Naive thymus-derived CD8-positive, alpha-beta T cell (primary cell): ENCODE measurements around the gene ZNF845. TPM values are rescaled to one million over a fixed set of nuclear protein-coding genes. Genes with fewer than 3 reads are reported as not detected.
A peak's percentile ranks its signal among the peaks of the same experiment; 100 is the strongest.
"Not testable (repeated sequence)": the region's sequence is repeated elsewhere in the genome, so short reads cannot be mapped to it uniquely, and the experiment has no call there.

ENCODE experiments used
- ATAC-seq, 2 donors: fragments of 150-1000 bp; cut with Tn5 transposase in 1 of 2; sonication (Bioruptor Pico), chemical (Tn5 transposase) in 1 of 2; 1 replicate in 1 of 2; 2 replicates in 1 of 2; pipeline ENCODE4 v1.10.0; 2021; ENCODE audit warnings: mild to moderate bottlenecking in 2 of 2, moderate library complexity in 2 of 2
- POLR2A ChIA-PET: fragments of 350-600 bp; sonication (Branson Sonifier 250); formaldehyde crosslinking; loops from one replicate; lab custom pipeline; 2021; ENCODE audit warnings: antibody characterized with exemption; lab: Charles Lee
- DNase-seq, 10 donors: peaks; one replicate each; pipeline versions ENCODE4 v3.0.0 to v3.0.0-alpha.2; 2020 to 2022
- H3K27ac Mint-ChIP-seq, 10 donors: one replicate each; pipeline ENCODE4 v1.8.0; 2020 to 2022; ENCODE audit warnings: mild to moderate bottlenecking in 10 of 10, mixed read lengths in 10 of 10, moderate library complexity in 4 of 10, inconsistent platforms in 1 of 10
- H3K27me3 Mint-ChIP-seq, 5 donors: one replicate each; pipeline ENCODE4 v1.8.0; 2021 to 2022; ENCODE audit warnings: mixed read lengths in 5 of 5
- H3K36me3 Mint-ChIP-seq, 3 donors: one replicate each; pipeline ENCODE4 v1.8.0; 2020 to 2022; ENCODE audit warnings: mixed read lengths in 3 of 3, mild to moderate bottlenecking in 2 of 3, inconsistent platforms in 1 of 3
- H3K4me1 Mint-ChIP-seq, 4 donors: one replicate each; pipeline ENCODE4 v1.8.0; 2021 to 2022; ENCODE audit warnings: mixed read lengths in 4 of 4
- H3K4me3 Mint-ChIP-seq, 10 donors: one replicate each; pipeline ENCODE4 v1.8.0; 2020 to 2022; ENCODE audit warnings: mild to moderate bottlenecking in 10 of 10, mixed read lengths in 10 of 10, moderate library complexity in 6 of 10, inconsistent platforms in 1 of 10
- H3K9me3 Mint-ChIP-seq, 9 donors: one replicate each; pipeline ENCODE4 v1.8.0; 2020 to 2022; ENCODE audit warnings: mixed read lengths in 9 of 9, mild to moderate bottlenecking in 3 of 9, inconsistent platforms in 1 of 9, moderate library complexity in 1 of 9
- polyA plus RNA-seq, 3 donors: library from polyadenylated mRNA; unstranded; fragments of 300-500 nt; fragmentation: Illumina TruSeq; gene quantifications; one replicate each; pipeline ENCODE4 v1.2.3, GENCODE V29; 2021
- total RNA-seq, 8 experiments: library from RNA in 2 of 8; stranded (reverse) in 2 of 8; gene quantifications; one replicate each; pipeline ENCODE4 v1.2.3 and lab custom pipeline; 2021 to 2026

The ZNF845 gene
- total and polyA plus RNA-seq, 5 experiments from 2014 or later, result 3.2 to 13.1 (median 11.7) TPM

DNA sequence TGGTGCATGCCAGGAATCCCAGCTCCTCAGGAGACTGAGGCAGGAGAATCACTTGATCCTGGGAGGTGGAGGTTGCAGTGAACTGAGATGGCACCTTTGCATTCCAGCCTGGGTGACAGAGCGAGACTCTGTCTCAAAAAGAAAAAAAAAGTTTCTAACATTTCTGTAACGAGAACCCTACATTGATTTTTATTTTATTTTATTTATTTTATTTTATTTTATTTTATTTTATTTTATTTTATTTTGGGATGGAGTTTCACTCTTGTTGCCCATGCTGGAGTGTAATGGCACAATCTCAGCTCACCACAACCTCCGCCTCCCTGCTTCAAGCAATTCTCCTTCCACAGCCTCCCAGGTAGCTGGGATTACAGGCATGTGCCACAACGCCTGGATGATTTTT lies 10.9 kb downstream of the ZNF845 start:
- DNase-seq, H3K4me3 Mint-ChIP-seq, H3K4me1 Mint-ChIP-seq, ATAC-seq, H3K27me3 Mint-ChIP-seq, H3K27ac Mint-ChIP-seq: not testable (repeated sequence)
- Mint-ChIP-seq H3K36me3 (peaks cover 63 to 97% (median 96%) of the 10 kb centered on the region in 3 donors), H3K9me3 (peaks cover 6 to 95% (median 39%) of the 10 kb centered on the region in 9 donors)
- POLR2A ChIA-PET, result interaction anchor here (0.6 kb wide), 1 partner anchor 13 kb away, joined by 3 read pairs; no protein-coding TSS in a partner anchor

DNA sequence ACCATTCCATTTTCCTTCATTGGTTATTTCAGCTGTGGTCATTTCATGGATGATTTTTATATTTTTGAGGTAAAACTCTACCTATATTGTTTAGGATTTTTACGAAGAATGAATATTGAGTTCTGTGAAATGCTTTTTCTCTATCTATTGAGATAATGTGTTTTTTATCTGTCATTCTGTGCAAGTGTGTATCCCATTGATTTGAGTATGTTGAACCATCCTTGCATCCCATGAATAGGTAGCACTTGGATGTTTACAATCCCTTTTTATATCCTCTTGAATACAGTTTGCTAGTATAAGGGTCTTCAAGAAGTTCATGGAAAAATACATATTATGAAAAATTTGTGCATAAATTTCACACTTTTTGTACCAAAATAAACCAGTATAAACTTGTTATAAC lies 22.2 kb downstream of the ZNF845 start:
- Mint-ChIP-seq H3K9me3 (peaks cover 0 to 92% (median 49%) of the 10 kb centered on the region in 9 donors), H3K4me3 (no peak overlapping the region), H3K36me3 (peaks cover 12 to 57% (median 30%) of the 10 kb centered on the region in 3 donors), H3K4me1 (no peaks in the 10 kb centered on the region), H3K27me3 (no peaks in the 10 kb centered on the region), H3K27ac (no peak overlapping the region)
- ATAC-seq (no peak), DNase-seq (no peak)
- POLR2A ChIA-PET, result no interaction called here

DNA sequence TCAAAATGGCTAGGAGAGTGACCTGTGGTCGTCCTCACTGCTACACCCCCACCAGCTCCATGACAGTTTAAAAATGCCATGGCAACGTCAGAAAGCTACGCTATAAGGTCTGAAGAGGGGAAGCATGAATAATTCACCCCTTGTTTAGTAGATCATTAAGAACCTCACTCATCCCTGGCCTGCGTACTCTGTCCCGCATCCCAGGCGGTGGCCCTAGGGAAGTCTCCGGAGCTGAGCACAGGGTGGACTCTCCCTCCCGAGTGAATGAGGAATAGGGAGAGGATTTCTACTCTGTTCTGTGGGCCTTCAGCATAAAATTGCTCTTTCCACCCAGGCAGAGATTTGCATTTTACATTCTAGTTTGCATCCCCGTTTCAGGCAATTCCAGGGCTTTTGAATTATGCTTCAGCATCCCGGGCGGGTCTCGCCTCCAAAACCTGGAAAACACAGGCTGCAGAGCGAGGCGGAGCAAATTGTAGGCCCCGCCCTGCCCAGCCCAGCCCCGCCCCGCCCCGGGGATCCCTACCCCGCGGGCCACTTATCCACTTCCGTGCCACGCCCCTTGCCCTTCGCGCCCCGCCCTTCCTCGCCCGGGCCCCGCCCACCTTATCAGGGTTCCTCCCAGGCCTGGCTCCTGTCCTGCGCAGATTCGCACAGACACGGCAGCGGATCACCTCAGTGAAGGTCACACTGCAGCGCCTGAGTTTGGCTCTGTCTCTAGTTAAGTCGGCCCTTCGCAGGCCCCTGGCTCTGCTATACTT lies 24.5 kb downstream of the ZNF845 start:
- Mint-ChIP-seq H3K36me3 (peaks cover 0 to 39% (median 18%) of the 10 kb centered on the region in 3 donors), H3K27me3 (no peaks in the 10 kb centered on the region), H3K4me3 (no peak overlapping the region), H3K27ac (no peak overlapping the region), H3K9me3 (peaks cover 0 to 90% (median 34%) of the 10 kb centered on the region in 9 donors), H3K4me1 (no peaks in the 10 kb centered on the region)
- ATAC-seq (no peak), DNase-seq (no peak)
- POLR2A ChIA-PET, result interaction anchor here (0.6 to 0.7 kb wide), 2 partner anchors 13 to 160 kb away, joined by 3 to 4 read pairs; no protein-coding TSS in a partner anchor

DNA sequence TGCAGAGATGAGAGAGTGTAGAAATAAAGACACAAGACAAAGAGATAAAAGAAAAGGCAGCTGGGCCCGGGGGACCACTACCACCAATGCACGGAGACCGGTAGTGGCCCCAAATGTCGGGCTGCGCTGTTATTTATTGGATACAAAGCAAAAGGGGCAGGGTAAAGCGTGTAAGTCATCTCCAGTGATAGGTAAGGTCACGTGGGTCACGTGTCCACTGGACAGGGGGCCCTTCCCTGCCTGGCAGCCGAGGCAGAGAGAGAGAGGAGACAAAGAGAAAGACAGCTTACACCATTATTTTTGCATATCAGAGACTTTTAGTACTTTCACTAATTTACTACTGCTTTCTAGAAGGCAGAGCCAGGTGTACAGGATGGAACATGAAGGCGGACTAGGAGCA lies 26.5 kb downstream of the ZNF845 start:
- Mint-ChIP-seq H3K27ac (peak overlapping the region in 1 of 10 donors; percentile 29), H3K36me3 (peaks cover 0 to 24% (median 11%) of the 10 kb centered on the region in 3 donors), H3K9me3 (peaks cover 0 to 69% (median 23%) of the 10 kb centered on the region in 9 donors)
- DNase-seq, ATAC-seq, POLR2A ChIA-PET, H3K4me3 Mint-ChIP-seq, H3K27me3 Mint-ChIP-seq, H3K4me1 Mint-ChIP-seq: not testable (repeated sequence)

DNA sequence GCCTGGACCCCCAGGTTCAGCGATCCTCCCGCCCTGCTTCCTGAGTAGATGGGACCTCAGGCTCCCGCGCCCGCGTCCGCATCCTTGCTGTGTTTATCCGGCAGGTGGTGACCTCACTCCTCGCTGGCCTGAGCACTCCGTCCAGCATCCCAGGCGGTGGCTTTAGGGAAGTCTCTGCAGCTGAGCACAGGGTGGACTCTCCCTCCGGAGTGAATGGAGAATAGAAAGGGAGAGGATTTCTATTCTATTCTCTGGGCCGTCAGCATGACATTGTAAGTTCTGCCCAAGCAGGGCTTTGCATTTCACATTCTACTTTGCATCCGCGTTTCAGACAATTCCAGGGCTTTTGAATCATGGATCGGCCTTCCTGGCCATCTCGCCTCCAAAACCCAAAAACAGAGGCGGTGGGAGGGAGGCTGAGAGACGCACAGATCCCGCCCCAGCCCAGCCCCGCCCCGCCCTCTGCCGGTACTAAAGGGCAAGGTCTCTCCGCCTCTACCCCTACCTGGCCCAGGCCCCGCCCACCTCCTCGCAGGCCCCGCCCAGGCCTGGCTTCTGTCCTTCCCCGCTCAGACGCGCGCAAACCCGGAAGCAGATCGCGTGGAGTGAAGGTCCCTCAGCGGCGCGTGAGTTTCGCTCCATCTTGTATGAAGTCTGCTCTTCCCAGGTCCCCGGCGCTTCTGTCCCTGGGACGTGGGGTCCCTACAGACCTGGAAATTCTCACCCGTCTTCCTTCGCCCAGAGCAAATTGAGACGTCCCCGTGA lies 31.8 kb downstream of the ZNF845 start, which contains the start of gene ZNF525:
TSS of gene ZNF525 (plus strand) at position 572 of the 765 bp plus-strand sequence. CDS start 6,577 bp downstream, outside the sequence.
- Mint-ChIP-seq H3K9me3 (peaks cover 0 to 59% (median 7%) of the 10 kb centered on the region in 9 donors), H3K4me3 (peak within 1 kb of the TSS; percentile 95 to 98 (median 96)), H3K36me3 (peaks cover 12 to 20% (median 14%) of the 10 kb centered on the region in 3 donors), H3K27ac (peak within 1 kb of the TSS; percentile 90 to 99 (median 98)), H3K4me1 (peaks cover 13 to 32% (median 23%) of the 10 kb centered on the region in 4 donors), H3K27me3 (peaks cover 0 to 1% (median 0%) of the 10 kb centered on the region in 5 donors)
- POLR2A ChIA-PET, result no interaction called here
- DNase-seq (peak; percentile 91 to 98 (median 97)), ATAC-seq (peak; percentile 99)

DNA sequence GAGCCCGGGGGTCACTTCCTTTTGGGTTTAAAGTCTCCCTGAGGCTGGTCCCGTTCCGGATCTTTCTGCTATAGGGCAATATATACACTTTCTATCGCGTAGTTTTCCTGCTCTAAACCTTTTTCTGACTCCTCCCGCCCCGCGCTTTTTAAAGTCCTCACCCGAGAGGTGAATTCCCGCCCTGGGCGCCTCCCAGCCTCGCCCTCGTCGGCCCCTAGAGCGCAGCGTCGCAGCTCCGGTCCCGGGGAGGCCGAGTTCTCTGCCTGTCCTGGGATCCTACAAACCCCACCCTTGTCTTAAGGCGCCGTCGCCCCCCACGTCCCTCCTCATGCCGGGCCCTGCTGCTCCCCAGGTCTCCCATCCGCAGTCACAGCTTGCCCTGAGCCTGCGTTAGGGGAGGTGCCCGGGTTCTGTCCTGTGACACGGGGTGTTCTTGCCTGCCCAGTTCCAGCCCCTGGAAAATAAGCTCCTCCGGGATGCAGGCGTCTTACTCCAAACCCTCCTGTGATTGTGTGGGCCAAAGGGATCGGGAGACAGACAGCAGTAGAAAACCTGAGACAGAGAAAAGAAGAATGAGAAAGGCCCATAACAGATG lies 32.4 kb downstream of the ZNF845 start:
- Mint-ChIP-seq H3K4me3 (peak overlapping the region; percentile 95 to 98 (median 96)), H3K27ac (peak overlapping the region; percentile 90 to 99 (median 98)), H3K27me3 (peaks cover 0 to 1% (median 0%) of the 10 kb centered on the region in 5 donors), H3K9me3 (peaks cover 0 to 63% (median 9%) of the 10 kb centered on the region in 9 donors), H3K36me3 (peaks cover 17 to 27% (median 21%) of the 10 kb centered on the region in 3 donors), H3K4me1 (peaks cover 15 to 32% (median 26%) of the 10 kb centered on the region in 4 donors)
- DNase-seq (peak in 4 of 10 donors; percentile 19 to 70 (median 36)), ATAC-seq (peak; percentile 48 to 55)
- POLR2A ChIA-PET, result interaction anchor here (1.0 to 1.3 kb wide), 3 partner anchors 29 to 444 kb away, joined by 3 to 4 read pairs (median 3); partner anchors contain the start of gene ZNF765

DNA sequence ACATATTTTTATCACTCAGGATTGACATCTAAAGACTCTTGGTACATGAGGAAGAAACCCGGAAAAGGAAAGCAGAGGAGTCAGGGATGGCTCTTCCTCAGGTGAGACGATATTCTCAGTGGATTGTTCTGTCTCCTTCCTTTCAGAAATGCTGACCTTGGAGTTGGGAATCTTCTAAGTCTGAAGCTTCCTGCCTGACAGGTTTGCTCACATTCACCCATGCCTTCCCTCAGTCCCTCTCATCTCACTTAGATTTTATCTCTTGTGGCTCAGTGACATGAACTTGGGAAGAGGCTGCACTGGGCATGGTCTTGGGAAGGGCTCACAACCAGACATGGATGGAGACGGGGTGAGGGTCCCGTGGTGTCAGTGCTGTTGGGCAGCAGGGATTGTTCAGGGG lies 38.6 kb downstream of the ZNF845 start:
- Mint-ChIP-seq H3K27me3 (no peaks in the 10 kb centered on the region), H3K4me3 (no peak overlapping the region)
- POLR2A ChIA-PET, result no interaction called here

DNA sequence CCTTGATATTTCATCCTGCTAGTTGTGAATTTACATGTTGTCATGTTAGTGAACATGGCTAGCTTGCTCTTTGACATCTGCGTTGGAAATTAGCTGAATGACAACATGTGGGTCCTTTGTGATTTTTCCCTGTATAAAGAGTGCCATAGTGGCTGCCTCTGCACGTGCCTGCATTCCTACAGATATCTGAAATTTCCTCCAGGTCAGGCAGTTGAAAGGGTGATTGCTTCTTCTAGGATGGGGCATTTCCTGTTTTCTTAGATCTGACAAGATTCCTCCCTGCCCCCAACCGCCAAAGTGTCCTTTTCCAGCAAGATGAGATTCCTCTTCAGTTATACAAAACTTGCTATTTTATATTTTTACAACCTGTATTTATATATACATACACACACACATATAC lies 40.7 kb downstream of the ZNF845 start:
- Mint-ChIP-seq H3K9me3 (peaks cover 0 to 79% (median 21%) of the 10 kb centered on the region in 9 donors), H3K36me3 (peaks cover 49 to 87% (median 85%) of the 10 kb centered on the region in 3 donors), H3K4me3 (no peak overlapping the region), H3K4me1 (peaks cover 0 to 7% (median 6%) of the 10 kb centered on the region in 4 donors), H3K27me3 (no peaks in the 10 kb centered on the region), H3K27ac (no peak overlapping the region)
- DNase-seq (no peak), ATAC-seq (no peak)
- POLR2A ChIA-PET, result no interaction called here

More for the DNA sequence above, 38.6 kb downstream of the ZNF845 start:
- peaks cover 9 to 16% (median 12%) of the 10 kb centered on the region in 4 donors for H3K4me1 Mint-ChIP-seq
- peaks cover 0 to 76% (median 24%) of the 10 kb centered on the region in 9 donors for H3K9me3 Mint-ChIP-seq
- H3K36me3 Mint-ChIP-seq, result peaks cover 46 to 78% (median 77%) of the 10 kb centered on the region in 3 donors
- DNase-seq, result no peak
- no peak overlapping the region for H3K27ac Mint-ChIP-seq
- ATAC-seq, result no peak

DNA sequence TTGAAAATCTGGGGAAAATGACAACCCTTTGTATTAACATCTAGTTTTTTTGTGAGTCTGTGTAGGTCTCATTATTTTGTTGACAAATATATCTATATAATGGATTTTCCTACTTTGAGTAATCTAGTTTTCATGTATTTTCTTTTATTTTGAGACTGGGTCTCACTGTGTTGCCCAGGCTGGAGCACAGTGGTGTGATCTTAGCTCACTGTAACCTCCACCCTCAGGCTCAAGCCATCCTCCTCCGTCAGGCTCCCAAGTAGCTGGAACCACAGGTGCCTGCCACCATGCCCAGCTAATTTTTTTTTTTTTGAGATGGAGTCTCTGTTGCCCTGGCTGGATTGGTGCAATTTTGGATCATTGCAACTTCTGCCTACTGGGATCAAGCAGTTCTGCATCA lies 41.2 kb downstream of the ZNF845 start:
- Mint-ChIP-seq H3K27me3 (no peaks in the 10 kb centered on the region), H3K4me1 (peaks cover 0 to 7% (median 6%) of the 10 kb centered on the region in 4 donors), H3K4me3 (no peak overlapping the region), H3K9me3 (peaks cover 0 to 82% (median 22%) of the 10 kb centered on the region in 9 donors), H3K27ac (peak overlapping the region in 1 of 10 donors; percentile 4), H3K36me3 (peaks cover 52 to 90% (median 87%) of the 10 kb centered on the region in 3 donors)
- POLR2A ChIA-PET, result no interaction called here
- DNase-seq, result no peak
- ATAC-seq, result no peak

DNA sequence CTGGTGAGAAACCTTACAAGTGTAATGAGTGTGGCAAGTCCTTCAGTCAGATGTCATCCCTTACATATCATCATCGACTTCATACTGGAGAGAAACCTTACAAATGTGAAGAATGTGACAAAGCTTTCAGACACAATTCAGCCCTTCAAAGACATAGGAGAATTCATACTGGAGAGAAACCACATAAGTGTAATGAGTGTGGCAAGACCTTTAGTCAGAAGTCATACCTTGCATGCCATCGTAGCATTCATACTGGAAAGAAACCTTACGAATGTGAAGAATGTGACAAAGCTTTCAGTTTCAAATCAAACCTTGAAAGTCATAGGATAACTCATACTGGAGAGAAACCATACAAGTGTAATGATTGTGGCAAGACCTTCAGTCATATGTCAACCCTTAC lies 47.8 kb downstream of the ZNF845 start:
- ATAC-seq (no peak), DNase-seq (no peak)
- peaks cover 0 to 2% (median 0%) of the 10 kb centered on the region in 4 donors for H3K4me1 Mint-ChIP-seq
- POLR2A ChIA-PET, result no interaction called here
- H3K36me3 Mint-ChIP-seq, result peaks cover 73 to 97% (median 85%) of the 10 kb centered on the region in 3 donors
- no peak overlapping the region for H3K27ac Mint-ChIP-seq
- no peak overlapping the region for H3K4me3 Mint-ChIP-seq
- H3K27me3 Mint-ChIP-seq, result no peaks in the 10 kb centered on the region
- H3K9me3 Mint-ChIP-seq, result peaks cover 21 to 99% (median 61%) of the 10 kb centered on the region in 9 donors

DNA sequence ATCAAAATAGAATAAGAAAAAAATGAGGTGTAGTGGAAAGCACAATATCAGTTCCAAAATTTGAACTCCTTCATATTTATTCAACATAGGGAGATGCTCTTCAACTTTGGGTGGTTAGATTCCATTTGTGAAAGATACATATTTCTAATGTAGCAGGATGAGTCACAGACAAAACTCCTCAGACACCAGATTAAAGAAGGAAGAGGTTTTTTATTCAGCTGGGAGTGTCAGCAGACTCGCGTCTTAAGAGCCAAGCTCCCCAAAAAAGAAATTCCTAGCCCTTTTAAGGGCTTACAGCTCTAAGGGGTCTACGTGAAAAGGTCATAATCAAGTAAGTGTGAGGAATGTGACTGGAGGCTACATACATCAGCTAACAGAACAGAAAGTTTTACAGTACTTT lies 54.6 kb downstream of the ZNF845 start:
- Mint-ChIP-seq H3K27ac (no peak overlapping the region), H3K27me3 (no peaks in the 10 kb centered on the region), H3K9me3 (peaks cover 16 to 91% (median 48%) of the 10 kb centered on the region in 9 donors), H3K4me1 (no peaks in the 10 kb centered on the region), H3K36me3 (peaks cover 27 to 49% (median 46%) of the 10 kb centered on the region in 3 donors), H3K4me3 (no peak overlapping the region)
- POLR2A ChIA-PET, result no interaction called here
- ATAC-seq (no peak), DNase-seq (no peak)

DNA sequence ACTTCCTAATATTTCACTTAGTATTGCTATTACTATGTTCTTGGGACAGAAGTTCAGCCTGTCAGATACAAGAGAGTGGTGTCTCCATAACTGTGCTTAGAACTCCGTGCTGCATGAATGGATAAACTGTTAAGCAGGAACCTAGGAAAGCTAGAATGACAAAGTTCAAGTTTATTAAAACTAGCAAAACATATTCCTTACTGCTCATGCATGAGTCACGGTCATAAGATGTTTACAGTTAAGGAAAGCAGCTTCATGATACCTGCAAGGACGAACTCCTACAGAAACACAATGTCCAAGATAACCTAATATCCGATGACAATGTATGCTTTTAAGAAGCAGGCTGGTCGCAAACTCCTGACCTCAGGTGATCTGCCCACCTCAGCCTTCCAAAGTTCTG lies 55.4 kb downstream of the ZNF845 start:
- Mint-ChIP-seq H3K4me1 (peaks cover 0 to 2% (median under 1%) of the 10 kb centered on the region in 4 donors), H3K9me3 (peaks cover 11 to 86% (median 42%) of the 10 kb centered on the region in 9 donors), H3K27ac (no peak overlapping the region), H3K4me3 (no peak overlapping the region), H3K36me3 (peaks cover 23 to 42% (median 42%) of the 10 kb centered on the region in 3 donors), H3K27me3 (no peaks in the 10 kb centered on the region)
- POLR2A ChIA-PET, result no interaction called here
- no peak for ATAC-seq
- DNase-seq, result no peak
